Mononuclear cell (primary cell): ENCODE measurements around the gene RAB30. TPM values are rescaled to one million over a fixed set of nuclear protein-coding genes. Genes with fewer than 3 reads are reported as not detected.
"Not testable (repeated sequence)": the region's sequence is repeated elsewhere in the genome, so short reads cannot be mapped to it uniquely, and the experiment has no call there.

ENCODE experiments used
- H3K27me3 ChIP-seq: 2 replicates; pipeline ENCODE4 v1.6.0; 2011; ENCODE audit warnings: low read length, control low read depth; ENCODE audit not compliant: insufficient read depth
- H3K4me1 ChIP-seq: 2 replicates; pipeline ENCODE4 v1.5.1; 2011; ENCODE audit warnings: mild to moderate bottlenecking, low read length, control low read depth; ENCODE audit not compliant: insufficient read depth
- H3K4me3 ChIP-seq: 2 replicates; pipeline ENCODE4 v1.5.1; 2011; ENCODE audit warnings: mild to moderate bottlenecking, low read length, moderate library complexity
- H3K9me3 ChIP-seq: 2 replicates; pipeline ENCODE4 v1.5.1; 2011; ENCODE audit warnings: low read depth, mild to moderate bottlenecking, control low read depth, low read length
- total RNA-seq: library from RNA; depleted of rRNA; stranded (reverse); fragments of >200 nt; gene quantifications from one replicate; pipeline ENCODE4 v1.2.3, GENCODE V29; 2012

The RAB30 gene
- total RNA-seq, 1 donor = 104 TPM

DNA sequence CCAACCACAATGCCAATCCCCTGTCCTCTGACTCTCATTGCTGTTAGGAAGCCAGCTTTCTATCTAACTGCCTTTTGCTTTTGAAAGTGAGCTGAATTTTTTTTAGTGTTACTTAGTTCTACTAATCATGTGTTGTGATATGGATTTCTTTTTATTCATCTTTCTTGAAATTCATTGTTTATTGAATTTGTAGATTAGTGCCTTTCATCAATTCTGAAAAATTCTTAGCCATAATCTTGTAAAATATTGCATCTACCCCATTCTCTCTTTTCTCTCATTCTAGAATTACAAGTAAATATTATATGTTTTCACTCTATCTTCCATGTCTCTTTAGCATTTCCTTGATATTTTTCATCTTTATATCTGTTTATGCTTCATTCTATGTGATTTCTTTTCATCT, 122.3 kb downstream of the RAB30 start:
- Histone ChIP-seq H3K4me1 (no peaks in the 10 kb centered on the region), H3K27me3 (no peaks in the 10 kb centered on the region), H3K9me3 (peaks cover 8% of the 10 kb centered on the region), H3K4me3 (no peak overlapping the region)

DNA sequence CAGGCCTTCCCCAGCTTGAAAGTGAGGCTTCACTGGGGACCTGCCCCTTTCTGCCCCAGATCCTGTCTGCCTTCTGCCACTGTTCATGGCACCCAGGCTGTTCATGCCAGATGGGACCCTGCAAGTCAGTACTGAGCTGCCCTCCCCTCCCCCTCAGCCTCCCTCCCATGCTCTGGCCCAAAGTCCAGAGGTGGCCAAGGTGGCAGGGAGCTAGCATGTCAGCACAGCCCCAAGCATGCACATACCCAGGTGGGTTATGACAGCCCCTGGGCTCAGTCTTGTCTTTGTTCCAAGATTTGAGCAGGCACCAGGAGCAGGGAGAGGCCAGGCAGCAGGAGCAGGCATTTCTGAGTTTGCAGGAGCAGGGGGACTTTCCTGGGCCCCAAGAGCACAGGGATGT, 126.0 kb downstream of the RAB30 start:
- no peaks in the 10 kb centered on the region for H3K9me3 ChIP-seq
- H3K27me3 ChIP-seq = no peaks in the 10 kb centered on the region
- no peaks in the 10 kb centered on the region for H3K4me1 ChIP-seq
- no peak overlapping the region for H3K4me3 ChIP-seq

DNA sequence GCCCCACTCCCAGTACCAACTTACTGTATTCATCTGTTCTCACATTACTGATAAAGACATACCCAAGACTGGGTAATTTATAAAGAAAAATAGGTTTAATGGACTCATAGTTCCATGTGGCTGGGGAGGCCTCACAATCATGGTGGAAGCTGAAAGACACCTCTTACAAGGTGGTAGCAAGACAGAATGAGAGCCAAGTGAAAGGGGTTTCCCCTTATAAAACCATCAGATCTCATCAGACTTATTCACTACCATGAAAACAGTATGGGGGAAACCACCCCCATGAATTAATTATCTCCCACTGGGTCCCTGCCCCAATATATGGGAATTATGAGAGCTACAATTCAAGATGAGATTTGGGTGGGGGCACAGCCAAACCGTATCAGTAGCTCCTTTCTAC, 126.7 kb downstream of the RAB30 start:
- not testable (repeated sequence) for H3K27me3 ChIP-seq, H3K4me3 ChIP-seq, H3K4me1 ChIP-seq, H3K9me3 ChIP-seq

DNA sequence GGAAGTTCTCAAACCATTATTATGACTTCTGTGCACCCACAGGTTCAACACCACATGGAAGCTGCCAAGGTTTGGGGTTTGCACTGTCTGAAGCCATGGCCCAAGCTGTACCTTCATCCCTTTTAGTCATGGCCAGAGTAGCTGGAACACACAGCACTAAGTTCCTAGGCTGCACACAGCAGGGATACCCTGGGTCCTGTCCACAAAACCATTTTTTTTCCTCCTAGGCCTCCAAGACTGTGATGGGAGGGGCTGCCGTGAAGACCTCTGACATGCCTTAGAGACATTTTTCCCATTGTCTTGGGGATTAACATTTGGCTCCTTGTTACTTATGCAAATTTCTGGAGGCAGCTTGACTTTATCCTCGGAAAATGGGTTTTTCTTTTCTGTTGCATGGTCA, 127.5 kb downstream of the RAB30 start:
- Histone ChIP-seq H3K4me1 (no peaks in the 10 kb centered on the region), H3K27me3 (no peaks in the 10 kb centered on the region), H3K9me3 (no peaks in the 10 kb centered on the region), H3K4me3 (no peak overlapping the region)

DNA sequence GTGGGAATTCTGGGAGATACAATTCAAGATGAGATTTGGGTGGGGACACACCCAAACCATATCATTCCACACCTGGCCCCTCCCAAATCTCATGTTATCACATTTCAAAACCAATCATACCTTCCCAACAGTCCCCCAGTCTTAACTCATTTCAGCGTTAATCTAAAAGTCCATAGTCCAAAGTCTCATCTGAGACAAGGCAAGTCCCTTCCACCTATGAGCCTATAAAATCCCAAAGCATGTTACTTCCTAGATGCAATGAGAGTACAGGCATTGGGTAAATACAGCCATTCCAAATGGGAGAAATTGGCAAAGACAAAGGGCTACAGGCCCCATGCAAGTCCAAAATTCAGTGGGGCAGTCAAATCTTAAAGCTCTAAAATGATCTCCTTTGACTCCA, 128.3 kb downstream of the RAB30 start:
- H3K4me1 ChIP-seq, H3K9me3 ChIP-seq, H3K27me3 ChIP-seq, H3K4me3 ChIP-seq: not testable (repeated sequence)

DNA sequence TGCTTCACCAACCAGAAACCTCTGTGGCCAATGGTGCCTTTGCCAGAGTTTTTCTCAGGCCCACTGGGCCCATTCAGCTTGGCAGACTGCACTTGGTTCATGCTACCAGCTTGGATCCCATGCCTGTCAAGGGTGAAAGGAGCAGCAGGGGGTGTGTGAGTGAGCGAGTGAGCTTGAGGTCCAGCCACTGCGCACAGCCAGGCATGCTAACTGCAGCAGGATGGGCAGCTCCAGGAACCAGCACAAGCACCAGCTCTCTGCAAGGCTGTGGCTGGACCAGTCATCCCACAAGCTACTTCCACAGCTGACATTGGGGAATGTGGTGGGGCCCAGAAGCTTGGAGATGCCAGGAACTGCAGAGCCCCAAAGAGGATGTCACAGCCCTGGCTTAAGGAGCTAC, 129.3 kb downstream of the RAB30 start:
- Histone ChIP-seq H3K4me3 (no peak overlapping the region), H3K9me3 (no peaks in the 10 kb centered on the region), H3K4me1 (no peaks in the 10 kb centered on the region), H3K27me3 (no peaks in the 10 kb centered on the region)

DNA sequence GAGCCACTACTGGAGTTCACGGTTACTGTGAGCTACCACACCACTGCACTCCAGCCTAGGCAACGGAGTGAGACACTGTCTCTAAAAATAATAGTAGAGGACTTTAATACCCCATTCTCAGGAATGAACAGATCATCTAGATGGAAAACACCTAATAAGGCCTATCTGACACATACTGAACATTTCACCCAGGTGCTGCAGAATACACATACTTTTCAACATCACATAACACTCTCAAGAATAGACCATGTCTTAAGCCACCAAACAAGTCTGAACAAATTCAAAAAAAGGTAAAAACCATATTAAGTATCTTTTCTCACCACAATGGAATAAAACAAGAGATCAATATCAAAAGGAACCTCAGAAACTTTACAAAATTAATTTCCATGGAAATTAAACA, 132.2 kb downstream of the RAB30 start:
- Histone ChIP-seq H3K4me3 (no peak overlapping the region), H3K4me1 (no peaks in the 10 kb centered on the region), H3K9me3 (no peaks in the 10 kb centered on the region), H3K27me3 (no peaks in the 10 kb centered on the region)

DNA sequence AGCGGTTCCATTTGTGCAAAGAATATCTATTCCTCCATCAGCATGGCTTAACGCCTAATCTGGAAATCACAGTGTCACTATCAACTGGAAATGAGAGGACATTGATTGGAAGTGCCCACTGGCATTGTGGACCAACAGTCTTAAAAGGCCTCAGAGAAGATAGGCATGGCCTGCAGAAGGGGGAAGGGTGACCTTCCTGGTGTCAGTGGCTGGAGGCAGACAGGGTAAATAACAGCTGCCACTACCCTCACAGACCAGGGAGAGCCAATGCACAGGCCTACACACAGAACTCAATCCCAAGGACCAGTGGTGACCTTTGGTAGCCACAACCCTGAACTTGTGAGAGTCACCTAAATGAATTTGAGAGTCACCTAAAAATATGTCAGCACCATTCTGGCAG, 134.1 kb downstream of the RAB30 start:
- Histone ChIP-seq H3K4me1 (no peaks in the 10 kb centered on the region), H3K4me3 (no peak overlapping the region), H3K9me3 (no peaks in the 10 kb centered on the region), H3K27me3 (no peaks in the 10 kb centered on the region)

DNA sequence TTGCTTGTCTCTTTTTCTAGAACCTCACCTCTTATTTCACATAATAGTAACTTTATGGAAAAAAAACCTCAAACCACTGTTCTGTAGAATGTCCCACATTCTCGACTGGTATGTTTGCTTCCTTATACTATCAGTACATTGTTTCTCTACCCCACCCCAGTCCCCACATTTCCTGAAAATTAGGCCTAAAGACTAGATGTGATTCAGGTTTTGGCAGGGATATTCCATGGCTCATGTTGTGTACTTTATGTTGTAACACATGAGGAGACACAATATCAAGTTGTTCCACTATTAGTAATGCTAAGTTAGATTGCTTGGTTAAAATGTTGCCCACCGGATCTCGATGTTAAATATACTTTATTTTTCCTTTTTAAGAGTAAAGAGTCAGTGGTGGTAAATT, 135.4 kb downstream of the RAB30 start:
- no peak overlapping the region for H3K4me3 ChIP-seq
- no peaks in the 10 kb centered on the region for H3K9me3 ChIP-seq
- H3K27me3 ChIP-seq = no peaks in the 10 kb centered on the region
- H3K4me1 ChIP-seq = peaks cover 9% of the 10 kb centered on the region

DNA sequence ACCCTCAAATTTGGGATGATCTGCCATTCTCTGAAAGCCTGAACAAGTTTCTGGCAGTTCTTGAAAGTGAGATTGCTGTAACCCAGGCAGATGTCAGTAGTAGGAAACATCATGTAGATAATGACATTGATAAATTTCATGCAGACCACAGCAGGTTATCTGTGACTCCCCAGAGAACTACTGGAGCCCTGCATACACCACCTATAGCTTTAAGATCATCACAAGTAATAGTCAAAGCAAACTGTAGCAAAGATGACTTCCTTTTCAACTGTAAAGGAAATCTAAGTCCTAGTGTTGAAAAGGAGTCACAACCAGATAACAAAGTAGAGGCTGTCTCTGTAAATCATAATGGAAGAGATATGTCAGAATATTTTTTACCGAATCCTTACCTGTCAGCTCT, 139.1 kb downstream of the RAB30 start:
- H3K4me1 ChIP-seq = peaks cover 10% of the 10 kb centered on the region
- no peaks in the 10 kb centered on the region for H3K27me3 ChIP-seq
- H3K9me3 ChIP-seq = no peaks in the 10 kb centered on the region
- no peak overlapping the region for H3K4me3 ChIP-seq

DNA sequence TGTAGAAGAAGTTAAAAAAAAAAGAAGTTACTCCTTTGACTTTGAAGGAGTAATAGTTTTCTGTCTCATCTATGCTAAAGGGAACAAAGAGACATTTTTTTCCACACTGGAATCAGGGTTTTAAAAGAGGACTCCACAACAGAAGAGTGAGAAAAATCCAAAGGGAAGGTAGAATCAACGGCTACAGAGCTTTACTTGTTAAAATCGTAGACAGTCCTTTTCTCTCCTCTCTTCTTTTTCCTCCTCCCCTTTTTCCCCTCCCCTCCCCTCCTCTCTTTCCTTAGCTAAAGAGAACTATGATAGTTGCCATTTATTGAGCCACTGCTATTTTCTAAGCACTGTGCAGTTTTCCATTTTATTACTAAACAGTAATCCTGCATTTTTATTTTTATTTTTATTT, 141.0 kb downstream of the RAB30 start:
- H3K27me3 ChIP-seq = no peaks in the 10 kb centered on the region
- H3K9me3 ChIP-seq = no peaks in the 10 kb centered on the region
- H3K4me3 ChIP-seq = no peak overlapping the region
- H3K4me1 ChIP-seq = peaks cover 10% of the 10 kb centered on the region

DNA sequence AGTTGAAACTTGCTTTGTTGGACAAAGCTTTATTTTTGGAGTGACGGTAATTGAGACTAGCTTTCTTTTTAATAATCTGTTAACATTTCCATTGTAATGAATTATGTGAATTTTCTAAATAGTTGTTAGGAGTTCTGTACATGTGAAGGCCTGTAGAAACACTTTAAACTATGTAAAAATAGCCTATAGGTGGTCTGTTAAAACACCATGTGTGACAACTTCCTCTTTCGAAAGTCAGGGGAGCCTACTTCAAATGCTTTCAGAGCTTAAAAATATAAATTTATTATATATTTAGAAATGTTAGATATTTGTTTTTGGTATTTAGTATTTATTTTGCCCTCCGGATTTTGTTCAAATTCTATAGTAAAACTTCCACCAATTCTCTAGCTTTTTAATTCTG, 141.5 kb downstream of the RAB30 start:
- Histone ChIP-seq H3K4me1 (peaks cover 10% of the 10 kb centered on the region), H3K9me3 (no peaks in the 10 kb centered on the region), H3K4me3 (no peak overlapping the region), H3K27me3 (no peaks in the 10 kb centered on the region)

DNA sequence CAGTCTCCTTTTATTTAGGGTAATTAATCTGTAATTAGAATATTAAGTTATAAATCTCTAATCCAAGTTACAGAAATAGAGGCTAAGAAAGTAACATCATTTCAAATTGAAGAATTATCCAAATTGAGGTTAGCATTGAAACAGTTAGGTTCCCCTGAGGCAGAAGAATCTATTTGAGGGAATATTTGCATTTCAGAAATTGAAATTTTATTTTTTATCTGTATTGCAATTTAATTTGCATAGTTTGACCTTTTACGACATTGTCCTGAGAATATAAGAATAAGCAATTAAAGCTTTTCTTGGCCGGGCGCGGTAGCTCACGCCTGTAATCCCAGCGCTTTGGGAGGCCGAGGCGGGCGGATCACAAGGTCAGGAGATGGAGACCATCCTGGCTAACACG, 142.6 kb downstream of the RAB30 start:
- Histone ChIP-seq H3K27me3 (no peaks in the 10 kb centered on the region), H3K4me1 (peaks cover 10% of the 10 kb centered on the region), H3K4me3 (no peak overlapping the region), H3K9me3 (no peaks in the 10 kb centered on the region)

DNA sequence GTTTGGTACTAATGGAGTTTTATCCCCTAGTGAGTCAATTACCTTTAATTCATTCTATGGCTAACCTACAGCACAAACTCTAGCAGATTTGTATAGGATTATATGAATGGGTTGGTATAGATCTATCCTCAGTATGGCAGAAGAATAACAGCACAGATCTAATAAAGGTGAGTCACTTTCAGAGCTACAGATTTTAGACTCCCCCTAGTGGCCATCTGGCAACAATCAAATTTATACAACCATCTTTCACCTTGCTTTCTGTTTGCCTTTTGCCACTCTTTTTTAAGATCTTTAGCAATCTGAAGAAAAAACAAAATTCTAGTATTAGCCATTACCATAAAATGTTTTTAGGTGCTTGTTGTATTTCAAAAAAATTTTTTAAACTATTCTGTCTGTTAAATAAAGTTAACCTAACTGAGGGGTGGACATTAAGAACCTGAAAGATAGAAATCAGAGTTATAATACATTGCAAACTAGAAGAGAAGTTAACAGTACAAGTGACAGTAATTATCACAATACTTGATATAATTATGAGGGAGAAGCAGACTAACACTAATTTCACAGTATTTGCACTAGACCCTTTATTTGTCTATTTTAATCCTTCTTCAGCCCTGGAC, 144.3 kb downstream of the RAB30 start:
- Histone ChIP-seq H3K4me3 (no peak overlapping the region), H3K9me3 (no peaks in the 10 kb centered on the region), H3K27me3 (no peaks in the 10 kb centered on the region), H3K4me1 (peaks cover 17% of the 10 kb centered on the region)

DNA sequence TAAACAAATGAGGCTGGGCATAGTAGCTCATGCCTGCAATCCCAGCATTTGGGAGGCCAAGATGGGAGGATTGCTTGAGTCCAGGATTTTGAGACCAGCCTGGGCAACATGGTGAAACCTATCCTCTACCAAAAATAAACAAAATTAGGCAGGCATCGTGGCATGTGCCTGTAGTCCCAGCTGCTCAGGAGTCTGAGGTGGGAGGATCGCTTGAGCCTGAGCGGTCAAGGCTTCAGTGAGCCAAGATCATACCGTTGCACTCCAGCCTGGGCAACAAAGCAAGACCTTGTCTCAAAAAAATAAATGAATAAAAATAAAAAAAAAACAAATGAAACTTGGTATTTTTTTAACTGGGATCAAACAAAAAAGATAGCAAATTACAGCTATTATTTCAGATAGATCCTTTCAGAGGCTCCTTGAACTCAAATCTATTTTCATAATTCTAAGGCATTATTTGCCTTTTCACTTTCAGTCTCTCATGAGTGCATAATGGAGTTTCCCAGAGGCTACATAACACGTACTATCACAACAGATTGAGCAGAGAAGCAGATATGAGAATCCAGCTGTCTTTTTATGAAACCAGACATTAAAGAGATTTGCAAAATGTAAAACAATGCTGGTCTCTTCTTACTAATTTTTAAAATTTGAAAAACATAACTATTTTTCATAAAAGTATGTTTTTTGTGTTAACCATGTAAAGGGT, 147.0 kb downstream of the RAB30 start:
- H3K27me3 ChIP-seq = no peaks in the 10 kb centered on the region
- H3K4me3 ChIP-seq = no peak overlapping the region
- no peaks in the 10 kb centered on the region for H3K9me3 ChIP-seq
- H3K4me1 ChIP-seq = peaks cover 17% of the 10 kb centered on the region
